Measurements from ENCODE around the gene STMN1.
A peak's percentile ranks its signal among the peaks of the same experiment; 100 is the strongest.

Gene STMN1

DNA sequence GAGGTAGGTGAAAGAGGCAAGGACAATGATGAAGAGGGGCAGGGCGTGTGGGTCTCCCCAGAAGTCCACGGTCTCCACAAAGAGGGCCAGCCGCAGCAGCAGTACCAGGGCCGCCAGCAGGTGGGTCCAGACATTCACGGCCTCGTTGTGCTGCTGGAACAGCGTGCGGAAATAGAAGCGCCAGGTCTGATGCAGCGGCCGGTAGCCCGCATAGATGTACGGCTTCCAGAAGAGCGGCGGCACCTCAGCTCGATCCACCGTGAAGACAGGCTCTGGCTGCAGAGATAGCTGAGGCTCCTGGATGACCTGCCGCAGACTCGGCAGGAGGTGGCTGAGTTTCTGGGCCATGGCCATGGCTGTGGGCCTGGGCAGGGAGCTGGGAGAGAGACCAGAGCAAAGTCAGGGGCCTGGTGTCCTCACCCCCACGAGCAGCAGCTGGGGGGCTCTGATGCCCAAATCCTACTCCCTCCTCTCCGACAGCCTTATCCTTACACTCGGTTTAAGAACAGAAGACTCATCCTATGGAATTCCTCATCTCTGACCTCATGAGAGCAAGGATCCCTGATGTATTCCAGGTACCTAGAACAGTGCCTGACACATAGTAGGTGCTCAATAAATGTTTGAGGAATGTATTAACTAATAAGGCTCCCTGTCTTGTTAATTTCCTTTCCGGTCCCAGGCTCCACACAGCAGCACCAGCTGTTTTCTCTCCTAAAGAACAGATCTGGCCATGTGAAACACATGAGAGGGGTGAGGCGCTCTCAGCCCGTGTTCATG, 42.5 kb downstream of the STMN1 start:
- DNase-seq (ENCODE audit: low read depth) = no peak
- TF ChIP-seq, protein P1, sequence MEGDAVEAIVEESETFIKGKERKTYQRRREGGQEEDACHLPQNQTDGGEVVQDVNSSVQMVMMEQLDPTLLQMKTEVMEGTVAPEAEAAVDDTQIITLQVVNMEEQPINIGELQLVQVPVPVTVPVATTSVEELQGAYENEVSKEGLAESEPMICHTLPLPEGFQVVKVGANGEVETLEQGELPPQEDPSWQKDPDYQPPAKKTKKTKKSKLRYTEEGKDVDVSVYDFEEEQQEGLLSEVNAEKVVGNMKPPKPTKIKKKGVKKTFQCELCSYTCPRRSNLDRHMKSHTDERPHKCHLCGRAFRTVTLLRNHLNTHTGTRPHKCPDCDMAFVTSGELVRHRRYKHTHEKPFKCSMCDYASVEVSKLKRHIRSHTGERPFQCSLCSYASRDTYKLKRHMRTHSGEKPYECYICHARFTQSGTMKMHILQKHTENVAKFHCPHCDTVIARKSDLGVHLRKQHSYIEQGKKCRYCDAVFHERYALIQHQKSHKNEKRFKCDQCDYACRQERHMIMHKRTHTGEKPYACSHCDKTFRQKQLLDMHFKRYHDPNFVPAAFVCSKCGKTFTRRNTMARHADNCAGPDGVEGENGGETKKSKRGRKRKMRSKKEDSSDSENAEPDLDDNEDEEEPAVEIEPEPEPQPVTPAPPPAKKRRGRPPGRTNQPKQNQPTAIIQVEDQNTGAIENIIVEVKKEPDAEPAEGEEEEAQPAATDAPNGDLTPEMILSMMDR (conservative IDR thresholded peaks at IDR 0.05; ENCODE audit: low read depth, low read length) = no peak
- no peak overlapping the region for H3K4me3 ChIP-seq (ENCODE audit: low read depth, low read length)

DNA sequence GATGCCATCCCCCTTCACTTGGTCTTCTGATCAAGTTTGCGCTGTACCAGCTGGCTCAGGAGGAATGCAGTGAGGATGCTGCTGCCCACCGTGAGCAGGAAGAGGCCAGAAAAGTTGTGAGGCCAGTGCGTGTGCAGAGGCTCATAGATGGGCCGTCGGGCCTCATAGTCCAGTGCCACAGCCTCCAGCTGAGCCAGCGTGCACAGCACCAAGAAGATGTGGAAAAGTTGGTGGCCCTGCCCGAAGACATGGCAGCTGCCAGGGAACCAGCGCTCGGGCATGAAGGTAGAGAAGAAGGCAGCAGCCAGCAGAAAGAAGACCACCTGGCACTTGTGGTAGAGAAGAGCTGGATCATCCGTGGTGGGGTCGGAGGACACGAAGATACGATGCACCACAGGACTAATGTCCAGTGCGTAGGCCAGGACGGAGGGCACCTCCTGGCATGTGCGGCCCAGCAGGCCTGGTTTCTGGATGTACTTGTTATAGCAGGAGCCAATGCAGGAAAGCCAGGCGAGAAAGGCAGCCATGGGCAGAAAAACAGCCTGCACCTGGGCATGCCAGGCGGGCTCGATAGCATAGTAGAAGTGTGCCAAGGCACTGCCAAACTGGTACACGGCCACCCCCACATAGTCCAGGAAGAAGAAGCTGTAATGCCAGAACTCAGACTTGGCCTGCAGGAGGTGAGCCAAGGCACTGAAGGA, 43.3 kb downstream of the STMN1 start:
- TF ChIP-seq, protein P1 (conservative IDR thresholded peaks at IDR 0.05; ENCODE audit: low read depth, low read length) = no peak
- H3K4me3 ChIP-seq (ENCODE audit: low read depth, low read length) = no peak overlapping the region
- DNase-seq (ENCODE audit: low read depth) = no peak

GRCh38 chr1:25861316-25862286, 44.6 kb downstream of the STMN1 start:
- no peak overlapping the region for H3K4me3 ChIP-seq (ENCODE audit: low read depth, low read length)
- DNase-seq (ENCODE audit: low read depth) = no peak
- TF ChIP-seq, protein P1 (conservative IDR thresholded peaks at IDR 0.05; ENCODE audit: low read depth, low read length) = no peak

DNA sequence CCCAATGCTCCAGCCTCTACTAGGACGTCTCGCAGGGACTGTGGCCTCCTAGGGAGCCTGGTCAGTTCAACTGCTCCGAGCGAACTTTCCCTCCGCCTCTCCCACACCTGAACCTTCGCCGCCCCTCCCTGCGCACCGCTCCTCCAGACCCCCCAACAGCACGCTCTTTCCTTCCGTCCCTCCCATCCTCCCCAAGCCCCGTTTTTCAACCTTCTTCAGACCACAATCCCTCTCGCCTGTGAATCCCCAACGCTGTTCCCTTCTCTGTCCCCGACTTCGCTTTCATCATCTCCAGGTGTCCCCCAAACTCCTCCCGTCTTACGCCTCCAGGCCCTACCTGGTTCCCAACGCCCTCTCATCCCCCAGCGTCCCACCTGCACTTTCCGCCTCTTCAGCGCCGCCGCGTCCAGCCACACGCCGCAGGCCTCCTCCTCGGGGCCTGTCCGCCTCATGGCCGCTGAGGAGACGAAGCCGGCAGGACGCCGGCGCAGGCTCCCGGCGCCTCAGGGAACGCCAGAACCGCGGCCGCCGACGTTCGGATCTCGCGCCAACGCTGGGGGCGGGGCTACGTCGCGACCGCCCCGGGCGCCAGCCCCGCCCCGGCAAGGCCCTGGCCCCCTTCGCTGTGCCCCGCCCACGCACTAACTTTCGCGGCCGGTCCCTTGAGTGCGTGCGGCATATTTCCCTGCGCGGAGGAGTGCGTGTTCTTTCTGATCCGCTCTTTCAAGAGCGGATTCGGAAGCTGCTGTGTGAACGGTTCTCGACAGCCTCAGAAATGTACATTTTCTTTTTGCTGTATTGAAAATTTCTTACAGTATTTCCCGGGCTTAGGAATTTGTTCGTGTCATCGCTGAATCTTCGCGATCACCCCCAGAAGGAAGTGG, 47.1 kb downstream of the STMN1 start, which contains the start of gene AUNIP:
Gene AUNIP, minus strand, starts transcription at position 552 of the 884 bp plus-strand sequence. Its CDS starts 100 bp downstream, at position 452.
- TF ChIP-seq, protein P1 (conservative IDR thresholded peaks at IDR 0.05; ENCODE audit: low read depth, low read length) = no peak
- peak within 1 kb of the TSS; percentile 73 for H3K4me3 ChIP-seq (ENCODE audit: low read depth, low read length)
- DNase-seq (ENCODE audit: low read depth) = peak; percentile 90

GRCh38 chr1:25858494-25858893, 47.7 kb downstream of the STMN1 start:
- TF ChIP-seq, protein P1 (conservative IDR thresholded peaks at IDR 0.05; ENCODE audit: low read depth, low read length) = no peak
- peak overlapping the region; percentile 73 for H3K4me3 ChIP-seq (ENCODE audit: low read depth, low read length)
- DNase-seq (ENCODE audit: low read depth) = no peak

DNA sequence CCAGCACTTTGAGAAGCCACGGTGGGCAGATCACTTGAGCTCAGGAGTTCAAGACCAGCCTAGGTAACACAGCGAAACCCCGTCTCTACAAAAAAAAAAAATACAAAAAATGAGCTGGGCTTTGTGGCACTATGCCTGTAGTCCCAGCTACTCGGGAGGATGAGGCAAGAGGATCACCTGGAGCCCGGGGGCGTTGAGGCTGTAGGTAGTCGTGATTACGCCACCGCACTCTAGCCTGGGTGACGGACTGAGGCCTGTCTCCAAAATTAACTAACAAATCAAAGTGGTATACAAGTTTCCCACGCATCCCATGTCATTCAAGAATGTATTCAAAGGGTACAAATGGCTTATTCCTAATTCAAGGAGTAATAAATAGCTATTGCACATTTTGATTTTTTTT, 49.4 kb downstream of the STMN1 start:
- no peak overlapping the region for H3K4me3 ChIP-seq (ENCODE audit: low read depth, low read length)
- TF ChIP-seq, protein P1 (conservative IDR thresholded peaks at IDR 0.05; ENCODE audit: low read depth, low read length) = no peak

More for the DNA sequence above, 49.4 kb downstream of the STMN1 start:
- no peak for DNase-seq (ENCODE audit: low read depth)

All from choroid plexus epithelial cell (primary cell).